ENCODE results near the gene CDH13.

Gene CDH13

GRCh38 chr16:83651871-83652270 is 1025.1 kb downstream of the CDH13 start:
- no peak for DNase-seq

- DNase-seq = no peak
Measured at GRCh38 chr16:83652943-83653342, 1026.2 kb downstream of the CDH13 start.

DNA sequence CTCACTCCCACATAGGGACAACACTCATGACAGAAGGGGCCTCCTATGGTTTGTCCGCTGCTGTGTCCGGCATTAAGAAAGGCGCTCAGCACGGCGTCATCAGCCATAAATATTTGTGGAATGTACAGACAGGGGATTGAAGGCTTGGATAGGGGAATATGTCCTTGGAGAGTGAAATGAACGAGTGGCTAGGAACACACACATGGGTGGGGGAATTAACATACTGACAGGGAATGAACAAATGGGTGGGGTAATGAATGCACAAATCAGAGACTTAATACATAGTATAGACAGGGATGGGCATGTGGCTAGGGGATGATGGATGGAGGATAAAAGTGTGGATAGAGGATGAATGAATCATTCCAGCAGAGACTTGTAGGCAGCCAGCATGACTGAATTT is 1027.0 kb downstream of the CDH13 start:
- no peak for DNase-seq

DNA sequence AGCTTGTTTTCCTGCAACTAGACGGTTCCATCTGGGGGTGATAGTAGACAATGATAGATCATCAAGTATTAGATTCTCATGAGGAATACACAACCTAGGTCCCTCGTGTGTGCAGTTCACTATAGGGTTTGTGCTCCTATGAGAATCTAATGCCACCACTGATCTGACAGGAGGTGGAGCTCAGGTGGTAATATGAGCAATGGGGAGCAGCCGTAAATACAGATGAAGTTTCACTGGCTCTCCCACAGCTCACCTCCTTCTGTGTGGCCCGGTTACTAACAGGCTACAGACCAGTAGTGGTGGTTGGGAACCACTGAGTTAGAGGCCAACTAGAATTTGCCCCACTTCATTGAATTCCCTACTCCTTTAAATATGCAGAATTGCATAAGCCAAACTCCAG is 1033.5 kb downstream of the CDH13 start:
- no peak for DNase-seq

- no peak for DNase-seq
Measured at GRCh38 chr16:83661656-83662055, 1034.9 kb downstream of the CDH13 start.

DNA sequence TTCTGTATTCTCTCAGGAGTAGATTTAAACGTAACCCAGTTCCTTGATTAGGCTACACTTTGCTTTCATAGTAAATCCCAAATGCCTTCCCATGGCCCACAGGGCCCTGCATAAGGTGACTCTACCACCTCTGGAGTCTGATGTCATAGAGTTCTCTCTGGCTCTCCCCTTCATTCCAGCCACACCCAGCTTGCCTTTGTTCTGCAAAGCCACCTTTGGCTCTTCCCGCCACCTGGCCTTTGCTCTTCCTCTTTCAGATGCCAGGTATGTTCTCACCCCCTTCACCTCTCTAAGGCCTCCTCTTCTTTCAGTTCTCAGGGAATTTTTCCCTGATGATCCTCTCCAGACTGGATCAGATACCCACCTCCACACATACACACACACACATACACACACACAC is 1039.7 kb downstream of the CDH13 start:
- DNase-seq = no peak

GRCh38 chr16:83669456-83669855 is 1042.7 kb downstream of the CDH13 start:
- DNase-seq = no peak

DNA sequence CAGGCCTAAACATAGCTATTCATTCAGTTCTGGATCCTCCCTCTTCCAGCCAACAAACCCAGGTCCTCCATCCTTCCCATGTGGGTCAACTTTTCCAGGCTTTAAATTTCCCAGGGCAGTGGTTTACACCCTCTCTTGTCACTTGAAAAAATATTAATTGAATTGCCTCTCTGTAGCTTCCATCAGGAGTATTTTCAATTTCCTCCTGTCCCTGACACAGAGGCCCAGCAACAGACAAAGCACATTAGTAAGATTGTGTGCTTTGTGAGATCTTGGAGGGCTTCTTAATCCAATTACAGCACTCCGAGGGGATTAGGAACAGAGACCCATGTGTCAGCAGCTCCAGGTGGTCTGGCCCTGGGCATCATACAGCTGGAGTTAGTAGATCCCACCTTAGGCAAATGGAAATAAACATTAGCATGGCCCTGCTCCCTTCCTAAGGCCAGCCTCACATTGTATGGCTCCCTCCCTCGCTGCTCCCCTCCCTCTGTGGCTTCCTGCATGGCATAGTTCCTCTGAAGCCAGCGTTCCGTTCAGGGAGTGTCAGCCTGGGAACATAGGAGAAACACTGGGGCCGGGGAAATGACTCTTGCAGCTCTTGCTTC is 1048.3 kb downstream of the CDH13 start:
- DNase-seq = no peak

GRCh38 chr16:83676086-83676485 is 1049.3 kb downstream of the CDH13 start:
- DNase-seq = no peak

DNA sequence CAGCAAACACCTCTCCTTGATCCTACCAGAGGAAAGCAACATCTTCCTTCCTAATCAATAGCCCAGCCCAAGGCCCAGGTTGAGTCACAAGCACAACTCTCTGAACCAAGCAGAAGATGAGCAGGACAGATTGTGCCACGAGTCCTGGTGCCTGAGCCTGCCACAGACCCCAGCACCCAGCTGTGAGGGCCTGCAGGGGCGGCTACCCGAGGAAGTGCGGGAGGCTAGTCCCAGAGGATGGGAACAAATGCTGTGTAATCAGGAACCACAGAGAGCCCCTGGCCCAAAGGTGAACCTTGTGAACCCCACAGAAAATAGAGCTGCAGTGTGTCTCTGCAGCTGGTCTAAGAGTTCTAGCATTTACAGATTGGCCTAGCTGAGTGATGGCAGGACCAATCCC is 1054.2 kb downstream of the CDH13 start:
- no peak for DNase-seq

GRCh38 chr16:83681381-83681956 is 1054.7 kb downstream of the CDH13 start:
- DNase-seq = no peak

GRCh38 chr16:83682116-83682867 is 1055.5 kb downstream of the CDH13 start:
- DNase-seq = no peak

GRCh38 chr16:83682868-83683235 is 1056.1 kb downstream of the CDH13 start:
- no peak for DNase-seq

DNA sequence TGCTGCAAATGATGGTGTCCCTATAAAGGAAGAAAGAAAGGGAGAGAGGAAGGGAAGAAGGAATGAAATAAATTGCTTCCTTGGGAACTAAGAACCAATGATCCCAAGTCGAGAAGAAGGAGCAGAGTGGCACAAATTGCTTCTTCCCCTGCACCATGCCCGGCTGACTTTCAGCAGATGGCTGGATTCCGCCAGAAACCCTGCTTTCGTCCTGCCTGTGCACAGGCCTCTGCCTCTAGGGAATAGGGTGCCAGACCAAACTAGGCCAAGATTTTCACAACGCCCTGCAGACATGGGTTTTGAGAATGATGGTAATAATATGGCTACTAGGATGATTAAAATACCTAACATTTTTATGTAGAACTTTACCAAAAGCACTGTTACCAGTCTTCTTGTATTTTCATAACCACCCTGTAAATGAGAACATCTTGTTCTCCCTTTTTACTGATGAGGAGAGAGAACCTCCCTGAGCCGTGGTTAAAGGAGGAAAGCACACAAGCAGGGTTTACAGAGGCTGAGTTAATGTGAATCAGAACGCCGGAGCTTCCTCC is 1058.9 kb downstream of the CDH13 start:
- DNase-seq = no peak

- DNase-seq = no peak
Measured at GRCh38 chr16:83686726-83687125, 1060.0 kb downstream of the CDH13 start.

DNA sequence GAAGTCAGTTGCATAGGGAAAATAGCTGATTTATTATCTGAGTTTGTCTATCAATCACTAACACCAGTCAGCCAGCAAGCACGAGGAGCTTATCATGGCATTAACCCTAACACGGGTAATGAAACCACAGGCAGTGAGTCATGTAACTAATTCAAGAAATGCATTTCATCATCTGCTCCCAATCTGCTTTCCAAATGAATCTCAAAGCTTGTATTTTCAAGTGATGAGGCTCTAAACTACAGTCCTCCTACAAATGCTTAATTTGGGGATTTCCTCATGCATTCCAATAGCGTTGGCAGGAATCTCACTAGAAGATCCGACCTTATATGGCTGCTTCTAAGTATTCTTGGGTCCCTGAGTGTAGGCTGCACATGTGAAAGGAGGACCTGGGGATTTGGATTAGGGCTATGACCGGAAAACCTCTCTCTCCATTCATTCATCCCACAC is 1062.6 kb downstream of the CDH13 start:
- no peak for DNase-seq

- DNase-seq = no peak
Measured at GRCh38 chr16:83692224-83692623, 1065.5 kb downstream of the CDH13 start.

DNA sequence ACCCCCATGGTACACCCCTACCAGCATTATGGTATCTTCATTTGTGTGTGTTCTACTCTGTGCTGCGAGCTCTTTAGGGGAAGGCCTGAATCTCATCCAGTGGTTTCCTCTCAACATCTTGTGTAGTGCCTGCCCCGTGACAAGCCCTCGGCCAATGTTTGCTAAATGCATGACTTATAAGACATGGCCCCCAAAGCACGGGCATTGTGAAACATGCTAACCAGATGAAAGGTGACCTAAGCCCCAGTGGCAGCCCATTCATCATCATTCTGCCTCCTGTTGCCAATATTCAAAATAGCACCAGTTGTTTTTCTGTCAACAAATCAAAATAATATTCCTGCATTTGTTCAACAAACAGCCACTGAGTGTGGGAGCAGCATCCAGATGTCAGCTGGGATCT is 1072.2 kb downstream of the CDH13 start:
- DNase-seq = no peak

DNA sequence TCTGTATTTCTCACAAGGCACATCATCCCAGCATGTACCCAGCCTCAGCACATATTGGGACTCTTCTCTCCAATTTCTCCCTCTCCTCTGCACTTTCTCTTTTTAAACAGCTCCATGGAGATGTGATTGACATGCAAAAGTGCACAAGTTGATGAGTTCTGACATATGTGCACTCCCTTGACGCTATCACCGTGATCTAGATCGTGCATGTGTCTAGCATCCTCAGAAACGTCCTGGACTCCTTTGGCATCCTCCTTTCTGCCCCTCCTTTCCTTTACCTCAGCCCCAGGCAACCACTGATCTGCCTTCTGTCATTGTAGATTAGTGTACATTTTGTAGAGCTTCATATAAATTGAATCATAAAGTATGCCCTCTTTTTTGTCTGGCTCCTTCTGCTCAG is 1073.0 kb downstream of the CDH13 start:
- no peak for DNase-seq

- DNase-seq = no peak
Measured at GRCh38 chr16:83700918-83701317, 1074.1 kb downstream of the CDH13 start.

DNA sequence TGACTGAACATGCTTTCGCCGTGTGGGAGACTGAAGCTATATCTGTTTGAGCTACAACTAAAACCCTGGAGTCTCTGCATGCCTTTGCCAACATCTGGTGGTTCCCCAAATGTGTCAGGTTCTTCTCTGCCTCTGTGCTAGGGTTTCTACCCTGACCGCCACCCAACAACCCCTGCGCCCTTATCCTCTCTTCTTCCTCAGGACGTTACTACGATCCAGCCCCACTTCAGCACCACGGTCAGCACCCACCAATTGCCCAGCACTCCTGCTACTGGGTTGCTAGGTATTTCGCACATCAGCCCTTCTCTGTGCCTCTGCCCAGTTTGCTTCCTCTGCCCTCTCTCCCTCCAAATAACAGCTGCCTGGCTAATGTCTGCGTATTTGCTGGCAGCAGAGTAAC is 1074.7 kb downstream of the CDH13 start:
- DNase-seq = no peak

- DNase-seq = no peak
Measured at GRCh38 chr16:83704656-83705055, 1077.9 kb downstream of the CDH13 start.

DNA sequence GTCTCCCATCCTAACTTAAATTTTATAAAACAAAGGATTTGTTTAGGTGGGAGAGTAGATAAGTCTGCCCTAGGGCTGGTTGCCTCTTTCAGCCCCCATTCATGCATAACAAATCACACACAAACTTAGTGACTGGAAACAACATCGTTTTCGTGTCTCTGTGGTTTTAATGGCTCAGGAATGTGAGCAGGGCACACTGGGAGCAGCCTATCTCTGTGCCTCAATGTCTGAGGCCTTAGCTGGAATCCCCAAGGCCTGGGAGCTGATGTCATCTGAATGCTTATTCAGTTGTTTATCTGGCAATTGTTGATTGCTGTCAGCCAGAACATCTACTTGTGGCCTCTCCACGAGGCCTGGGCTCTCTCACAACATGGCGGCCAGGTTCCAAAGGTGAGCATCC is 1079.1 kb downstream of the CDH13 start:
- DNase-seq = no peak

DNA sequence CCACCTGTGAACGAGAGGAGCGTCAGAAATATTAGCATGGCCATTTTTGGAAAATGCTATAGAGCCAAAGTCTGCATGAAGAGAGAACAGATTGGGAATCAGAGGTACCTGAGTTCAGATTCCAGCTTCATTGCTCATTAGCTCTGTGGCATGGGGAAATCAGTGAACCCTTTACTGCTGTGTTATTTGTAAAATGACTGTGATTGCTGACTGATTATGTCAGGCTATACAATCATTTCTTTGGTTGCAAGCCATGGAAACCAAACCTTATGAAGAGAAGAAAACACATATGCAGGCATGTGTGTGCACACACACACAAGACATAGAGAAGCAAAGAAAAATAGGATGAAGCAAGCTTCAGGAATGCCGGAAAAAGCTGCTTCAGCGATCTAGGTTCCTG is 1079.6 kb downstream of the CDH13 start:
- no peak for DNase-seq
